HFFc6 (cell line): Measurements from ENCODE around the gene OR2G3. TPM values are rescaled to one million over a fixed set of nuclear protein-coding genes. Genes with fewer than 3 reads are reported as not detected.

Experiments
- DNase-seq: peaks from one replicate; pipeline ENCODE4 v3.0.0-alpha.2; 2018
- H3K27ac Mint-ChIP-seq: 2 replicates; pipeline ENCODE4 v1.8.0; 2020; ENCODE audit warnings: mild to moderate bottlenecking, mixed read lengths
- H3K27me3 Mint-ChIP-seq: 2 replicates; pipeline ENCODE4 v1.8.0; 2021; ENCODE audit warnings: mild to moderate bottlenecking, moderate library complexity, mixed read lengths; ENCODE audit not compliant: insufficient read depth
- H3K36me3 Mint-ChIP-seq: 2 replicates; pipeline ENCODE4 v1.8.0; 2021; ENCODE audit warnings: low read depth, mixed read lengths
- H3K4me1 Mint-ChIP-seq: 2 replicates; pipeline ENCODE4 v1.8.0; 2020; ENCODE audit warnings: low read depth, mixed read lengths
- H3K4me3 Mint-ChIP-seq: 2 replicates; pipeline ENCODE4 v1.8.0; 2020; ENCODE audit warnings: mild to moderate bottlenecking, moderate library complexity, mixed read lengths
- H3K9me3 Mint-ChIP-seq: 2 replicates; pipeline ENCODE4 v1.8.0; 2020; ENCODE audit warnings: mild to moderate bottlenecking, mixed read lengths
- CTCF ChIP-seq: fragments of 200-600 bp; sonication (generic); IDR thresholded peaks from 2 replicates; pipeline ENCODE4 v1.5.0; 2021; ENCODE audit warnings: antibody characterized with exemption, mild to moderate bottlenecking
- long read RNA-seq: library from polyadenylated mRNA; unstranded; transcript quantifications from one replicate; pipeline ENCODE4 v2.0.0, GENCODE V29; 2019
- total RNA-seq, 6 experiments: library from RNA; stranded (reverse); fragmentation: NEBNext Ultra II Directional; extraction: Animal tissue kit (Norgen Biotek cat#: 25700); gene quantifications; 2 replicates in 1 of 6; 3 replicates in 5 of 6; pipeline ENCODE4 v1.2.3, GENCODE V29; 2021

Gene OR2G3
- total RNA-seq = not detected
- long read RNA-seq = 0 reads

GRCh38 chr1:247605286-247605685, at the start of gene OR2G3:
OR2G3 (plus strand) TSS chr1:247605586; CDS start chr1:247605586, 0 bp downstream.
- peaks cover 10% of the 10 kb centered on the region; the same call in 1 of the 2 replicates for H3K9me3 Mint-ChIP-seq
- H3K27ac Mint-ChIP-seq = no peak within 1 kb of the TSS
- DNase-seq = no peak

GRCh38 chr1:247557926-247558674, 47.3 kb upstream of the OR2G3 start:
- Mint-ChIP-seq H3K27ac (no peak overlapping the region), H3K27me3 (no peaks in the 10 kb centered on the region), H3K9me3 (no peaks in the 10 kb centered on the region; the same call in 1 of the 2 replicates), H3K4me1 (peaks cover 4% of the 10 kb centered on the region; the same call in 1 of the 2 replicates), H3K36me3 (no peaks in the 10 kb centered on the region), H3K4me3 (no peak overlapping the region)
- no peak for DNase-seq
- no peak for TF ChIP-seq CTCF

More at GRCh38 chr1:247605286-247605685, at the start of gene OR2G3:
- H3K36me3 Mint-ChIP-seq = no peaks in the 10 kb centered on the region
- TF ChIP-seq CTCF = no peak
- peaks cover 2% of the 10 kb centered on the region for H3K27me3 Mint-ChIP-seq
- H3K4me3 Mint-ChIP-seq = no peak within 1 kb of the TSS
- H3K4me1 Mint-ChIP-seq = no peaks in the 10 kb centered on the region

GRCh38 chr1:247561711-247562110, 43.7 kb upstream of the OR2G3 start:
- H3K27me3 Mint-ChIP-seq = no peaks in the 10 kb centered on the region

GRCh38 chr1:247562198-247562597, 43.2 kb upstream of the OR2G3 start:
- Mint-ChIP-seq H3K9me3 (peaks cover 4% of the 10 kb centered on the region; the same call in 1 of the 2 replicates), H3K27me3 (no peaks in the 10 kb centered on the region), H3K4me3 (no peak overlapping the region), H3K36me3 (no peaks in the 10 kb centered on the region), H3K4me1 (peaks cover 4% of the 10 kb centered on the region; the same call in 1 of the 2 replicates), H3K27ac (no peak overlapping the region)
- no peak for DNase-seq
- TF ChIP-seq CTCF = no peak

More at GRCh38 chr1:247561711-247562110, 43.7 kb upstream of the OR2G3 start:
- DNase-seq = no peak
- Mint-ChIP-seq H3K4me1 (peaks cover 4% of the 10 kb centered on the region; the same call in 1 of the 2 replicates), H3K9me3 (peaks cover 4% of the 10 kb centered on the region; the same call in 1 of the 2 replicates), H3K36me3 (no peaks in the 10 kb centered on the region), H3K4me3 (no peak overlapping the region), H3K27ac (no peak overlapping the region)
- no peak for TF ChIP-seq CTCF

GRCh38 chr1:247574236-247574635, 31.1 kb upstream of the OR2G3 start:
- Mint-ChIP-seq H3K9me3 (peaks cover 24% of the 10 kb centered on the region), H3K4me3 (no peak overlapping the region), H3K4me1 (no peaks in the 10 kb centered on the region), H3K27ac (no peak overlapping the region), H3K36me3 (no peaks in the 10 kb centered on the region), H3K27me3 (peaks cover 3% of the 10 kb centered on the region; the same call in 1 of the 2 replicates)
- TF ChIP-seq CTCF = no peak
- DNase-seq = no peak
